Hepatocyte (in vitro differentiated cells): ENCODE measurements around the gene ZFHX3. TPM values are rescaled to one million over a fixed set of nuclear protein-coding genes. Genes with fewer than 3 reads are reported as not detected.

ENCODE experiments used
- DNase-seq: peaks from one replicate; pipeline ENCODE4 v3.0.0-alpha.2; 2016; ENCODE audit warnings: low spot score
- H2AFZ ChIP-seq: fragments of 200-600 bp; sonication (generic); 2 replicates; pipeline ENCODE4 v1.6.0; 2016; ENCODE audit warnings: antibody characterized with exemption, mild to moderate bottlenecking
- H3K27ac ChIP-seq: fragments of 200-600 bp; sonication (generic); 2 replicates; pipeline ENCODE4 v1.5.1; 2016; ENCODE audit warnings: mild to moderate bottlenecking
- H3K27me3 ChIP-seq: fragments of 200-600 bp; sonication (generic); 2 replicates; pipeline ENCODE4 v1.6.1; 2016
- H3K36me3 ChIP-seq: fragments of 200-600 bp; sonication (generic); replicated peaks from 2 replicates; pipeline ENCODE4 v1.5.1; 2016; ENCODE audit warnings: low read depth; ENCODE audit not compliant: insufficient read depth
- H3K4me1 ChIP-seq: fragments of 200-600 bp; sonication (generic); 2 replicates; pipeline ENCODE4 v1.5.1; 2016; ENCODE audit warnings: mild to moderate bottlenecking, moderate library complexity; ENCODE audit not compliant: insufficient read depth
- H3K4me2 ChIP-seq: fragments of 200-600 bp; sonication (generic); 2 replicates; pipeline ENCODE4 v1.6.0; 2016
- H3K4me3 ChIP-seq: fragments of 200-600 bp; sonication (generic); 2 replicates; pipeline ENCODE4 v1.5.1; 2016; ENCODE audit warnings: mild to moderate bottlenecking
- H3K79me2 ChIP-seq: fragments of 200-600 bp; sonication (generic); 2 replicates; pipeline ENCODE4 v1.6.0; 2017; ENCODE audit warnings: mild to moderate bottlenecking
- H3K9me2 ChIP-seq: fragments of 200-600 bp; sonication (generic); replicated peaks from 2 replicates; pipeline ENCODE4 v1.6.0; 2017; ENCODE audit warnings: mild to moderate bottlenecking; ENCODE audit not compliant: insufficient read depth
- H3K9me3 ChIP-seq: fragments of 200-600 bp; sonication (generic); 2 replicates; pipeline ENCODE4 v1.5.1; 2016; ENCODE audit warnings: low read depth, mild to moderate bottlenecking
- H4K20me1 ChIP-seq: fragments of 200-600 bp; sonication (generic); 2 replicates; pipeline ENCODE4 v1.6.0; 2016; ENCODE audit warnings: mild to moderate bottlenecking; ENCODE audit not compliant: insufficient read depth, poor library complexity, severe bottlenecking
- EZH2 ChIP-seq: fragments of 200-600 bp; sonication (generic); IDR thresholded peaks from 2 replicates; pipeline ENCODE4 v1.6.1; 2016; ENCODE audit warnings: antibody characterized with exemption, mild to moderate bottlenecking, borderline replicate concordance
- EZH2phosphoT487 ChIP-seq: fragments of 200-600 bp; sonication (generic); IDR thresholded peaks from one replicate; pipeline ENCODE4 v1.6.1; 2018; ENCODE audit warnings: antibody characterized with exemption, mild to moderate bottlenecking, low read depth, moderate library complexity; ENCODE audit not compliant: unreplicated experiment, severe bottlenecking
- WGBS: methylation state at CpG from one replicate; pipeline ENCODE4 v1.1.6; 2016; ENCODE audit warnings: low lambda C conversion rate; ENCODE audit errors: missing lambda C conversion rate; 5-methylcytosine and 5-hydroxymethylcytosine counted together
- polyA plus RNA-seq: library from polyadenylated mRNA; unstranded; fragments of >200 nt; fragmentation: Nextera tagmentation; extraction: Ambion mirVana; gene quantifications from 2 replicates; pipeline ENCODE4 v1.2.1, GENCODE V29; 2016
- total RNA-seq: library from RNA; depleted of rRNA; stranded (reverse); fragments of >200 nt; gene quantifications from 2 replicates; pipeline ENCODE4 v1.2.3, GENCODE V29; 2014
- TF ChIP-seq, protein P1 (sequence below): fragments of 200-600 bp; sonication (generic); IDR thresholded peaks from 2 replicates; pipeline ENCODE4 v1.5.1; 2016; ENCODE audit warnings: antibody characterized with exemption, mild to moderate bottlenecking; ENCODE audit not compliant: poor library complexity

ZFHX3 gene
- total and polyA plus RNA-seq, 2 experiments from 2014 or later, result 6.4 to 11.6 TPM

DNA sequence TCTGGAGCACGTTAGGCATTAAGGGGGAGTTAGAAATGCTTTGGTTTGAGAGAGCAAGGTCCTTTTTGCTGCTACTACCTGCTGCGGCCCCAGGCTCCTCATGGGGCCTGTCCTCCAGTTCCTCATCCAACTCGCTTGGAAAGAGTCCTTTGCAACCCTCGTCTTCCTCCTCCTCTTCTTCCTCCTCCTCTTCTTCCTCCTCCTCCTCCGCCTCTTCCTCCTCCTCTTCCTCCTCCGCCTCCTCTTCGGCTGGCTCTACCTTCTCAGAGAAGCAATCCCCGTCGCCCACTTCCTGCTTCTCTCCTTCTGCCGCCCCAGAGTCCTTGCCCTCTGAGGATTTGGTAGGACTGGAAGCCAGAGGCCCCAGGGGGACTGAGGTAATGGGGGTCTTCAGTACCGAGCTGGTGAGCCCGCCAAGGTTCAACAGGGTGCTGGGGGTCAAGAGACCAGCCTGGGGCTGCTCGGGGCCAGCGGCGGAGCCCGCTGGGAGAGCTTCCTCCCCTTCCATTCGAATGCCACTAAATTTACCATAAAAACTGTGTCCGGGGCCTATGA, 89.3 kb downstream of the ZFHX3 start:
- Histone ChIP-seq H4K20me1 (peaks cover 2% of the 10 kb centered on the region), H3K79me2 (peaks cover 70% of the 10 kb centered on the region), H3K9me3 (no peaks in the 10 kb centered on the region), H3K36me3 (peaks cover 4% of the 10 kb centered on the region), H2AFZ (no peak overlapping the region), H3K27me3 (no peaks in the 10 kb centered on the region), H3K27ac (no peak overlapping the region), H3K4me2 (no peak overlapping the region), H3K9me2 (no peaks in the 10 kb centered on the region), H3K4me3 (no peak overlapping the region), H3K4me1 (no peaks in the 10 kb centered on the region)
- TF ChIP-seq, protein P1, sequence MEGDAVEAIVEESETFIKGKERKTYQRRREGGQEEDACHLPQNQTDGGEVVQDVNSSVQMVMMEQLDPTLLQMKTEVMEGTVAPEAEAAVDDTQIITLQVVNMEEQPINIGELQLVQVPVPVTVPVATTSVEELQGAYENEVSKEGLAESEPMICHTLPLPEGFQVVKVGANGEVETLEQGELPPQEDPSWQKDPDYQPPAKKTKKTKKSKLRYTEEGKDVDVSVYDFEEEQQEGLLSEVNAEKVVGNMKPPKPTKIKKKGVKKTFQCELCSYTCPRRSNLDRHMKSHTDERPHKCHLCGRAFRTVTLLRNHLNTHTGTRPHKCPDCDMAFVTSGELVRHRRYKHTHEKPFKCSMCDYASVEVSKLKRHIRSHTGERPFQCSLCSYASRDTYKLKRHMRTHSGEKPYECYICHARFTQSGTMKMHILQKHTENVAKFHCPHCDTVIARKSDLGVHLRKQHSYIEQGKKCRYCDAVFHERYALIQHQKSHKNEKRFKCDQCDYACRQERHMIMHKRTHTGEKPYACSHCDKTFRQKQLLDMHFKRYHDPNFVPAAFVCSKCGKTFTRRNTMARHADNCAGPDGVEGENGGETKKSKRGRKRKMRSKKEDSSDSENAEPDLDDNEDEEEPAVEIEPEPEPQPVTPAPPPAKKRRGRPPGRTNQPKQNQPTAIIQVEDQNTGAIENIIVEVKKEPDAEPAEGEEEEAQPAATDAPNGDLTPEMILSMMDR, result no peak
- TF ChIP-seq EZH2phosphoT487, result no peak
- WGBS, result 95% methylated on average over 17 of the region's 18 CpGs
- DNase-seq, result no peak

DNA sequence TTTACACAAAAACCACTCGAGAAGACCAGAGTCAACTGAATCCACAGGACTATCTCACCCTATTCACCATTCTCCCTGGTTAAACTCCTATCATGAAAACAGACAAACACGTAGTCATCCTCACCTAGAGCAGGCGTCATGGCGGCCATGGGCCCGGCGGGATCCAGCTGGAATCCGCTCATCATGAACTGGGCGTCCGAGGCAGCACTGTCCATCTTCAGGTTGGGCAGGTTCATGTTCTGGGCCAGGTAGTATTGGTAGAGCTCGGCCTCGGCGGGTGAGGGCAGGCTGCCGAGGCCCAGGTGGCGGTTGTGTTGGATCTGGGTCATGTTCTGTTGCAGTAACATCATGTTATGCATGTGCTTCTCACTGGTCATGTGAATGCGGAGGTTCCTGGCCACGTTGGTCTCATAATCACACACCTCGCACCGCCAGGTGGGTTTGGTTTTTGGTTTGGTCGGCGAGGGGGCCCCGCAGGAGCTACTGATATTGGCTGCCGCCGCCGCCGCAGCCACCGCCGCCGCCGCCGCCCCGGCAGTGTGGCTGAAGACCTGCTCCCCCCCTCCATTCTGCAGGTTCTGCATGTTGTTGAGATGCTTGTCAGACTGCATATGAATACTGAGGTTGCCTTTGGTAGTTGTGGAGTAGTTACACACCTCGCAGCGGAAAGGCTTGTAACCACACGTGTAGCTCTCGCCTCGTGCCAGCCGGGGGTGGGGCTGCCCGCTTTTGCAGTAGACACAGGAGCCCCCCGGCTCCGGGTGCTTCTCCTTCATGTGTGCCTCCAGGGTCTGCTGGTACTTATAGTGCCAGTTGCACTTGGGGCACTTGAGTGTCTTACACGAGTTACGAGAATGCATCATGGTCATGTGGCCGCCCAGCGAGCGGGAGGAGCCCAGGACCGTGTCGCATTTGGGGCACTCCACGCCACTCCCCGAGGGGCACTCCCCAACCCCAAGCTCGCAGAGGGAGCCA, 90.3 kb downstream of the ZFHX3 start:
- H3K9me3 ChIP-seq, result no peaks in the 10 kb centered on the region
- no peaks in the 10 kb centered on the region for H3K9me2 ChIP-seq
- no peak overlapping the region for H3K4me3 ChIP-seq
- H3K4me2 ChIP-seq, result no peak overlapping the region
- H3K4me1 ChIP-seq, result peaks cover 4% of the 10 kb centered on the region
- H3K27me3 ChIP-seq, result no peaks in the 10 kb centered on the region
- H3K36me3 ChIP-seq, result peaks cover 4% of the 10 kb centered on the region
- no peak for DNase-seq
- TF ChIP-seq, protein P1, result no peak
- no peak for TF ChIP-seq EZH2
- TF ChIP-seq EZH2phosphoT487, result no peak
- H2AFZ ChIP-seq, result no peak overlapping the region
- no peak overlapping the region for H3K27ac ChIP-seq
- H4K20me1 ChIP-seq, result peaks cover 2% of the 10 kb centered on the region
- H3K79me2 ChIP-seq, result peaks cover 62% of the 10 kb centered on the region
- 98% methylated on average over 49 of the region's 50 CpGs for WGBS

DNA sequence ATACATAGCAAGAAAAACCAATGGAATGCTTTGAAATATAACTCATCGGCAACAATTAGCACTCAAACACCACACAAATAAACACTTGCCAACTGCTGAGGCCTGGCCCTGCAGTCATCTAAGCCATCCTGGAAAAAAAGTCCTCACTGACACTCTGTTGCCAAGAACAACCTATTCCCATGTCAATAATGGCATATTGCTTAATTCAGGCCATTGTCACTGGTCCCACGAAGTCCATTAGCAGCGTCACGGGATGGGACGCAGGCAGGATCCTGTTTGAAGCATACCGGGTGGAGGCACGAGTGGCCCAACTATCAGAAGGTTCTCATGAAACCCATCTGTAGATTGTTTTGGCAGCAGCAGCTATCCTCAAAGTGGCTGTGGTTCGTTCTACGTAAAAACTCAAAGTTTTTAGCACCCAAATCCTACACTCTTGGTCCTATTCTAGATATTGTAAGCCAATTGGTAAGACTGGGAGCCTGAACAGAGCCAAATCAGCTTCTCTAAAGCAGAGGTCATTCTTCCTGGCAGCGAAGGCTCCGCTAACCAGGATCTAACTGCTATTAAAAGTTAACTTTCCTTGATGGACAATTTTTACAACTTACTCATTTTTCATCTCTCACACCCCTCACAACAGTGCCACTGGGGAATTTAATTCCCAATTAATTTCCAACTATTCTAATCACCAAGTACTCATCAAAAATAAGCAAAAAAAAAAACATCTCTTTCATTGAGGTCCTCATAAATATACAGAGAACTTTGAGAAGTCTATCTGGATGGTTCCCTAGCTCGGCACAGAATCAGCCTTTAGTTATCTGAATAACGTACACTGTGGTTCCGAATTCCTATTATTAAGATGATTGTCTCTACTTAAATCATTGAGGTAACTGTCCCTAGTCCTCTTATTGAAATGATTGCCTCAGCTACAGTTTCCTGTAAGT, 91.5 kb downstream of the ZFHX3 start:
- peaks cover 64% of the 10 kb centered on the region for H3K79me2 ChIP-seq
- no peaks in the 10 kb centered on the region for H3K9me3 ChIP-seq
- no peaks in the 10 kb centered on the region for H4K20me1 ChIP-seq
- WGBS, result 94% methylated on average over 14 of the region's 14 CpGs
- H3K4me3 ChIP-seq, result no peak overlapping the region
- H3K4me2 ChIP-seq, result no peak overlapping the region
- peaks cover 4% of the 10 kb centered on the region for H3K36me3 ChIP-seq
- no peak for DNase-seq
- H2AFZ ChIP-seq, result no peak overlapping the region
- H3K27me3 ChIP-seq, result no peaks in the 10 kb centered on the region
- H3K9me2 ChIP-seq, result no peaks in the 10 kb centered on the region
- no peak overlapping the region for H3K27ac ChIP-seq
- H3K4me1 ChIP-seq, result peaks cover 11% of the 10 kb centered on the region
- TF ChIP-seq, protein P1, result no peak
- TF ChIP-seq EZH2 (no peak), EZH2phosphoT487 (no peak)
